ENCODE measurements around the gene NKX6-2. TPM values are rescaled to one million over a fixed set of nuclear protein-coding genes. Genes with fewer than 3 reads are reported as not detected.

Gene NKX6-2
- not detected in 2 replicates for total RNA-seq

DNA sequence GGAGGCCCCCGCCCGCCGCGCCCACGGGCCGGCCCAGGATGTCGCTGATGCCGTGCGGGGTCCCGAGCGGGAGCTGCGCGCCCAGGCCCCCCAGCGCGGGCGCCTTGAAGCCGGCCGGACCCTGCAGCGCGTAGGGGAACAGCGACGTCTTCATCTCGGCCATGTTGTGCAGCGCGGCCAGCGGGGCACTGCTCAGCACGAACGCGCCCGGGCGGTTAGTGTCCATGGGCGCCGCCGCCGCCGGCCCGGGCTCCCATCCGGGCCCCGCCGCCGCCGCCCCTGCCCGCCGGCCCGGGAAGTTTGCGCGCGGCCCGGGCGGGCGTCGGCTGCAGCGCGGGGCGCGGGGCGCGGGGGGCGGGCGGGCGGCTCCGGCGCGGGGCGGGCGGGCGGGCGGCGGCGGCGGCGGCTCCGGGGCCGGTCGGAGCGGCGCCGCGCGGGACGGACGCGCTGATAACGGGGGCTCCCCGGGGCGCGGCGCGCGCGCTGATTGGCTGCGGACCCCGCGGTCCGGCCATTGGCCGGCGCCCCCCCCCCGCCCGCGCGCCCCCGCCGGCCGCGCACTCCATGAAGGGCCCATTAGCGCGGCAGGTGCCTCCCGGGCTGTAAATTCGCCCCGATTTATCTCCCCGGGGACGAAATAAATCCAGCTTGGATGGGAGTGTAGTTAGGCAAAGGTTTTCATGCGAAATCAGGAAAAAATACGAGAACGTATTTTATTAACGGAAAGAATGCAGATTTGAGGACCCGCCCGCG is at the start of gene NKX6-2:
Gene NKX6-2 (minus strand): TSS at position 425 of the 753 bp plus-strand sequence. CDS start 199 bp downstream, at position 226.

Other genes with a start within 250 kb of the NKX6-2 start
- gene INPP5A, start 248.4 kb downstream of the NKX6-2 start, total RNA-seq: 37.8 and 43.4 TPM in 2 replicates
- gene CFAP46, start 156.4 kb upstream of the NKX6-2 start, total RNA-seq: under 0.01 and 0.19 TPM in 2 replicates